Measurements from ENCODE around the gene TGFB3.

DNA sequence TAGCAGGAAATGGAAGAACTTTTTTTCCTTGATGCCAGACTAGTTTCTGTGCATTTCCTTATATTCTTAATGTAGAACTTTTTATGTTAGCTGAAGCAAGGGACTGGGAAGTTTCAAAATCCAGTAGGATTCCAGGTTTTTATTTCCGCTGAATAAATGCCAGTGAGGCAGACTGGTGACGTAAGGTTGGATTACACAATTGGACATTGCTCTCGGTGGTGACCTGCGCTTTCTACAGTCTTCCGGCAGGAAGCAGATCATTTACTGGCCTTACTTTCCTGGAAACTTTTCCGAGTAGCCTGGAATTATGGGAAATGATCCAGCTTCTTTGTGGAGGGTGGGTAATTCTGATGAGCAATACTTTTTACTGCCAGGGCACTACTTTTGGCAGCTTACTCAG is 7.3 kb upstream of the TGFB3 start:
- TF ChIP-seq HDGF (IDR thresholded peaks at IDR 0.05; ENCODE audit: borderline replicate concordance) (no peak), SUZ12 (IDR thresholded peaks at IDR 0.05) (no peak), ARNT (IDR thresholded peaks at IDR 0.05) (no peak), SP1 (IDR thresholded peaks at IDR 0.05) (no peak), FOXM1 (IDR thresholded peaks at IDR 0.05; ENCODE audit: borderline replicate concordance) (no peak), FOXA1 (IDR thresholded peaks at IDR 0.05) (no peak), FOXK2 (IDR thresholded peaks at IDR 0.05) (no peak), L3MBTL2 (conservative IDR thresholded peaks at IDR 0.05) (no peak), ZNF384 (IDR thresholded peaks at IDR 0.05) (no peak), NFRKB (IDR thresholded peaks at IDR 0.05) (no peak), TARDBP (IDR thresholded peaks at IDR 0.05) (no peak), ELF4 (IDR thresholded peaks at IDR 0.05) (no peak), LEF1 (IDR thresholded peaks at IDR 0.05; ENCODE audit: borderline replicate concordance) (no peak)

Data from HEK293T (cell line).